ENCODE data around the gene ISG15. TPM values are rescaled to one million over a fixed set of nuclear protein-coding genes. Genes with fewer than 3 reads are reported as not detected.

The ISG15 gene
- total and polyA plus RNA-seq, 9 of the 15 experiments (the other 6 are each of a cell fraction or from before 2014, with no cell fraction given) = 0.40 to 58.3 (median 12.2) TPM

- no peak for TF ChIP-seq ZNF518B (CRISPR knock-in tag; IDR thresholded peaks at IDR 0.05)
- no peak for TF ChIP-seq CC2D1A (IDR thresholded peaks at IDR 0.05)
- TF ChIP-seq KDM5B (IDR thresholded peaks at IDR 0.05; ENCODE audit: insufficient replicate concordance, low read depth, low read length) = peak; percentile 71
- no peak for TF ChIP-seq TAL1 (IDR thresholded peaks at IDR 0.05)
- TF ChIP-seq U2AF1 (optimal IDR thresholded peaks at IDR 0.05; ENCODE audit: low read depth, low read length) = no peak
- 0 out of 2 replicates have a peak, but pooled peaks have one; percentile 77 for TF ChIP-seq HDAC6 (IDR thresholded peaks at IDR 0.05; ENCODE audit: low read depth, low read length)
- 0 out of 2 replicates have a peak, but pooled peaks have one; percentile 51 for TF ChIP-seq ZNF830 (CRISPR knock-in tag; IDR thresholded peaks at IDR 0.05)
- TF ChIP-seq ARHGAP35 (IDR thresholded peaks at IDR 0.05; ENCODE audit: partially characterized antibody) = peak; percentile 30
- no peak for TF ChIP-seq TCF7 (IDR thresholded peaks at IDR 0.05; ENCODE audit: borderline replicate concordance)
- no peak for TF ChIP-seq SOX6 (IDR thresholded peaks at IDR 0.05)
- peak in 1 of 2 experiments; percentile 41; a peak in 1 of 3 replicates for TF ChIP-seq CBX3 (IDR thresholded peaks at IDR 0.05; ENCODE audit: borderline replicate concordance in 1 of 2, low read length in 2 of 2)
- no peak for TF ChIP-seq TEAD4 (IDR thresholded peaks at IDR 0.05; ENCODE audit: low read length)
- TF ChIP-seq TEAD4 (CRISPR knock-in tag; IDR thresholded peaks at IDR 0.05; ENCODE audit: borderline replicate concordance) = no peak
- no peak for TF ChIP-seq U2AF2 (optimal IDR thresholded peaks at IDR 0.05; ENCODE audit: low read depth, low read length)
- no peak for TF ChIP-seq HMG20B (CRISPR knock-in tag; IDR thresholded peaks at IDR 0.05)
- no peak for TF ChIP-seq CCNT2 (IDR thresholded peaks at IDR 0.05; ENCODE audit: borderline replicate concordance, extremely low read depth, insufficient read length, low read depth, low read length)
- TF ChIP-seq POLR2G (IDR thresholded peaks at IDR 0.05; ENCODE audit: low read depth, low read length) = peak; percentile 79
- TF ChIP-seq IRF2 (CRISPR knock-in tag; IDR thresholded peaks at IDR 0.05) = no peak
- TF ChIP-seq E2F5 (CRISPR knock-in tag; IDR thresholded peaks at IDR 0.05) = no peak
- peak; percentile 58 for TF ChIP-seq PHF20 (IDR thresholded peaks at IDR 0.05; ENCODE audit: partially characterized antibody)
- no peak for TF ChIP-seq TOE1 (IDR thresholded peaks at IDR 0.05; ENCODE audit: borderline replicate concordance)
- no peak for TF ChIP-seq TOE1 (CRISPR knock-in tag; IDR thresholded peaks at IDR 0.05; ENCODE audit: borderline replicate concordance, low read depth)
- no peak for TF ChIP-seq ATF1 (CRISPR knock-in tag; IDR thresholded peaks at IDR 0.05)
- TF ChIP-seq ATF1 (tag; IDR thresholded peaks at IDR 0.05) = no peak
These were observed 45.7 kb downstream of the ISG15 start (continued) for GRCh38 chr1:1058921-1059493.
